ENCODE results near the gene DUSP23.

Gene DUSP23

GRCh38 chr1:159791461-159791860 lies 10.7 kb downstream of the DUSP23 start:
- no peak for TF ChIP-seq JUND (IDR thresholded peaks at IDR 0.05; ENCODE audit: low read depth)
- DNase-seq (ENCODE audit: low read depth in 1 of 2, low spot score in 1 of 2): no peak
- in situ Hi-C loops (cut with HindIII; ENCODE audit: low pct_unique_long_range_greater_than_20kb, low sequenced_read_pairs): loop anchor here (25.0 kb wide), 1 partner anchor 96 kb away; no protein-coding TSS in a partner anchor

- no peak for DNase-seq (ENCODE audit: low read depth in 1 of 2, low spot score in 1 of 2)
- in situ Hi-C loops (cut with HindIII; ENCODE audit: low pct_unique_long_range_greater_than_20kb, low sequenced_read_pairs): loop anchor here (25.0 kb wide), 1 partner anchor 92 kb away; no protein-coding TSS in a partner anchor
- no peak for TF ChIP-seq JUND (IDR thresholded peaks at IDR 0.05; ENCODE audit: low read depth)
Observed at GRCh38 chr1:159795534-159795933, 14.8 kb downstream of the DUSP23 start.

DNA sequence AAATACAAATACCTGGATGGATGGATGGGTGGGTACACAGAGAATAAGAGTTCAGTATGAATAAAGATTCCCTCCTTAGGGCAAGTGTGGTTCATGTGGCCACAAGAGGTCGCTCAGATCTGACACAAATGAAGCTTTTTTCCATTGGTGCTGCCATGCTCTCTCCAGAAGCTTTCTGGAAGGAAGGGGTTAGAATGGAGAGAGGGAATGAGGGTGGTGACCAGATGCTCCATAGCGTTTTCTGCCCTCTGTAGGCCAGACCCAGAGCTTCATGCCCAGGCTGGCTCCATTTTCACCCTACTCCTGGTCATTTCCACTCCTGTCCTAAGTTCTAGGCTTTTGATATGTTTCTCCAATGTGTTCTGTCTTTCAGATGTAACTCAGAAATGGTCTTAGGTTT lies 18.1 kb downstream of the DUSP23 start:
- no peak for TF ChIP-seq JUND (IDR thresholded peaks at IDR 0.05; ENCODE audit: low read depth)
- peak; percentile 71 to 93 for DNase-seq (ENCODE audit: low read depth in 1 of 2, low spot score in 1 of 2)
- in situ Hi-C loops (cut with HindIII; ENCODE audit: low pct_unique_long_range_greater_than_20kb, low sequenced_read_pairs): loop anchor here (25.0 kb wide), 1 partner anchor 88 kb away; no protein-coding TSS in a partner anchor

- in situ Hi-C loops (cut with HindIII; ENCODE audit: low pct_unique_long_range_greater_than_20kb, low sequenced_read_pairs): loop anchor here (25.0 kb wide), 1 partner anchor 88 kb away; no protein-coding TSS in a partner anchor
- DNase-seq (ENCODE audit: low read depth in 1 of 2, low spot score in 1 of 2): no peak
- no peak for TF ChIP-seq JUND (IDR thresholded peaks at IDR 0.05; ENCODE audit: low read depth)
Observed at GRCh38 chr1:159799446-159799985, 18.8 kb downstream of the DUSP23 start.

GRCh38 chr1:159800177-159800930 lies 19.6 kb downstream of the DUSP23 start:
- DNase-seq (ENCODE audit: low read depth in 1 of 2, low spot score in 1 of 2): no peak
- in situ Hi-C loops (cut with HindIII; ENCODE audit: low pct_unique_long_range_greater_than_20kb, low sequenced_read_pairs): no loop called here
- TF ChIP-seq JUND (IDR thresholded peaks at IDR 0.05; ENCODE audit: low read depth): no peak

DNA sequence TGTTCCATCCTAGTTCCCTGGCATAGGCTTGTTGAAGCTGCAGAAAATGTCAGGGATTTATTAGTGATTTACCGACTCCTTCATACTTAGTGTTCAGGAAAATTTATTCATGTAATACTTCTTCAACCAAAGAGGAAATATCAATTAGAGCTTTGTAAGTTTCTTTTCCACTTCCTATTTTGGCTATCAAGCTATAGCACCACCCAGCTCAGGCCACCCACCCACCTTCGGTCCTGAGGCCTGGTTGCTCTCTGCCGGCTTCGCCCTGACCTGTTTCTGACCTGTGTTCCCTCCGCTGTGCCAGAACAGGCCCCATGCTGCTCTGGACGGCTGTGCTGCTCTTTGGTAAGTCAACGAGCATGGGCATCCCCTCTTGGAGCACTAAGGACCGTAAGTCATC lies 21.3 kb downstream of the DUSP23 start, which contains the start of gene FCRL6:
FCRL6 (plus strand) TSS at position 250 of the 400 bp plus-strand sequence; CDS start at position 315, 65 bp downstream.
- no peak for TF ChIP-seq JUND (IDR thresholded peaks at IDR 0.05; ENCODE audit: low read depth)
- no peak for DNase-seq (ENCODE audit: low read depth in 1 of 2, low spot score in 1 of 2)
- in situ Hi-C loops (cut with HindIII; ENCODE audit: low pct_unique_long_range_greater_than_20kb, low sequenced_read_pairs): no loop called here

DNA sequence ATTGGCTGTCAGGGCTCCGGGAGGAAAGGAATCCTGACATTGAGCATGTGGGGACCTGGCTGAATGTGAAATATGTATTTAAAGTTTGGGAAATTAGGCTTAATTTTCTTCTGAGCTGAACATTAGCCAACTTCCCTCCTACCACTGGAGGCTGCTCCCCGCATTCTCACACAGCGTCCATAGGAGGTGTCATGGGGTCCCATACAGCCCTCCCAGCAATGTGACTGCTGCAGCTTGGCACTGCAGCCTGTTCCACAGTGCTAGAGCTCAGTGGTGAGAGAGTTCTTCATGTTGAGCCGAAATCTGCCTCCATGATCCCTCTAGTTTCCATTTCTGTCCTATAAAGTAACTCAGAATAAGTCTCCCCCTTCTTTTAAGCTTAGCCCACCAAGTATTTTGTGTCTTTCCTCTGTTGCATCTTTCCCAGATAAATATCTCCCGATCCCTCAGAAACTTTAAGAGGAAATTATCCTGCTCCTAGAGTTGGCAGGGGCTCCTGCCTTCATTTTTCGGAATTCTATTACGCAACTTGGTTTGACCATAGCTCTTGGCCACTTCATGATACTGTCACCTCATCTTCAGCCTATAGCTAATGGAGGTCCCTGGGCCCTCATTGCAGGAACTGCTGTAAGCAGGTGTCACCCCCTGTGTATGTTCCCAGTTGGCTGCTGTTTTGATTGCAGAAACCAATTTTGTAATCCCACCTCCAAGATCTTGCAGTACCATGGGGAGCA lies 23.4 kb downstream of the DUSP23 start:
- in situ Hi-C loops (cut with HindIII; ENCODE audit: low pct_unique_long_range_greater_than_20kb, low sequenced_read_pairs): no loop called here
- DNase-seq (ENCODE audit: low read depth in 1 of 2, low spot score in 1 of 2): no peak
- no peak for TF ChIP-seq JUND (IDR thresholded peaks at IDR 0.05; ENCODE audit: low read depth)

DNA sequence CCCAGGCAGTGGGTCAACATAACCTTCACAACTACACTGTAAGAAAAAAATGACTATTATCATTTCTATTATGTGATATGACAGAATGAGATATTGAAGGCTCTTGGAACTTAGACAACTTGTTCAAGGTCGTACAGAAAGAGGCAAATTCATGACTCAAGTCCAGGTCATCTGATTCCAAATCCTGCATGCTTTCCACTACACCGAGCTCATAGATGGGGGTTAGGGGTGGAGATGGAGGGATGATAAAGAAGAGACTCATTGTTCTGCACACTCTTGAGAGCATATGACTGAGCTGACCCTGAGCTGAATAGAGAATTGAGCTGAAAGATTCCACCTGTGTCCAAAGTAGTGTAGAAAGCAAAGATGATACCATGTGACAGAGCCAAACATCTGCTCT lies 24.2 kb downstream of the DUSP23 start:
- TF ChIP-seq JUND (IDR thresholded peaks at IDR 0.05; ENCODE audit: low read depth): no peak
- in situ Hi-C loops (cut with HindIII; ENCODE audit: low pct_unique_long_range_greater_than_20kb, low sequenced_read_pairs): no loop called here
- no peak for DNase-seq (ENCODE audit: low read depth in 1 of 2, low spot score in 1 of 2)

GRCh38 chr1:159815926-159816325 lies 35.2 kb downstream of the DUSP23 start:
- TF ChIP-seq JUND (IDR thresholded peaks at IDR 0.05; ENCODE audit: low read depth): no peak
- no peak for DNase-seq (ENCODE audit: low read depth in 1 of 2, low spot score in 1 of 2)
- in situ Hi-C loops (cut with HindIII; ENCODE audit: low pct_unique_long_range_greater_than_20kb, low sequenced_read_pairs): no loop called here

GRCh38 chr1:159817276-159818041 lies 36.7 kb downstream of the DUSP23 start:
- in situ Hi-C loops (cut with HindIII; ENCODE audit: low pct_unique_long_range_greater_than_20kb, low sequenced_read_pairs): no loop called here
- TF ChIP-seq JUND (IDR thresholded peaks at IDR 0.05; ENCODE audit: low read depth): peak; percentile 75
- peak; percentile 35 to 93 for DNase-seq (ENCODE audit: low read depth in 1 of 2, low spot score in 1 of 2)

DNA sequence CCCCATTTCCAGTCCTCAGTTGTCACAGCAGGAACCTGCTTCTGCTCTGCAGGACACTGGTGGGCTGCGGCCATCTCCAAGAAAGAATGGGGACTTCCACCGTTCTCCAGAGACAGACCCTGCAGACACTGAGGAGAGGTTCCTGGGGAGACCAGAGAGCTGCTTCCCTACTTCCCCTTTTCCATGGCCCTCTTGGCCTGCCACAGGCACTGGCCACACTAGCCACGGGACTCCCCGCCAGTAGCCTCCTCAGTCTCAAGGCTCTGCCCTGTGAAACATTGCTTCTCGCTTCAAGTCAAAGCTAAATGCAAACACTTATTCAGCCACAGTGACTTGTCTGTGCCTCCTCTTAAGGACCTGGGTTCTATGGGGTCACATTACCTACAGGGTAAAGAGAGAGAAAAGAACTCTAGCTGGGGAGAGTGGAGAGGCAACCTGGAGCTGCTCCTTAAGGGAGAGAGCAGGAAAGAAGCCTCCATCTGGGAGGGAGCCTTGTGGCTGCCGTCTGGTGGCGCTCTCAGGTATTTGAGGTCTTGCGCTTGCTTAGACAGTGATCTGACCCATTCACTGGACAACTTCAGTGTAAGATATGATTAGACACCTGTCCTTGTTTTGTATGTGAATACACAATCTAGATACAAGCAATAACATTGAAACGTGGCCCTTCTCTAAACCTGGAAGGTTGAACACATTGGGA lies 40.6 kb downstream of the DUSP23 start:
- TF ChIP-seq JUND (IDR thresholded peaks at IDR 0.05; ENCODE audit: low read depth): no peak
- in situ Hi-C loops (cut with HindIII; ENCODE audit: low pct_unique_long_range_greater_than_20kb, low sequenced_read_pairs): no loop called here
- peak in 1 of 2 experiments; percentile 18 for DNase-seq (ENCODE audit: low read depth in 1 of 2, low spot score in 1 of 2)

- no peak for DNase-seq (ENCODE audit: low read depth in 1 of 2, low spot score in 1 of 2)
- no peak for TF ChIP-seq JUND (IDR thresholded peaks at IDR 0.05; ENCODE audit: low read depth)
- in situ Hi-C loops (cut with HindIII; ENCODE audit: low pct_unique_long_range_greater_than_20kb, low sequenced_read_pairs): no loop called here
Observed at GRCh38 chr1:159823406-159823805, 42.6 kb downstream of the DUSP23 start.
